OCI-M2 (cell line): ENCODE data around the gene SLC25A26.
"Not testable (repeated sequence)": the region's sequence is repeated elsewhere in the genome, so short reads cannot be mapped to it uniquely, and the experiment has no call there.

Experiments
- DNase-seq: peaks from one replicate; lab custom pipeline; 2025; ENCODE audit not compliant: unreplicated experiment; lab: John Stamatoyannopoulos, UW

SLC25A26 gene

GRCh38 chr3:66268864-66269263, 48.1 kb downstream of the SLC25A26 start:
- DNase-seq = no peak

- DNase-seq = no peak
These were observed 48.6 kb downstream of the SLC25A26 start for GRCh38 chr3:66269411-66269810.

GRCh38 chr3:66270288-66270687, 49.5 kb downstream of the SLC25A26 start:
- no peak for DNase-seq

GRCh38 chr3:66270701-66271100, 49.9 kb downstream of the SLC25A26 start:
- no peak for DNase-seq

GRCh38 chr3:66271231-66271630, 50.4 kb downstream of the SLC25A26 start:
- no peak for DNase-seq

GRCh38 chr3:66272016-66272415, 51.2 kb downstream of the SLC25A26 start:
- DNase-seq = no peak

- not testable (repeated sequence) for DNase-seq
These were observed 54.0 kb downstream of the SLC25A26 start for GRCh38 chr3:66274837-66275236.

GRCh38 chr3:66276705-66277274, 56.0 kb downstream of the SLC25A26 start:
- DNase-seq = no peak

- no peak for DNase-seq
These were observed 58.4 kb downstream of the SLC25A26 start for GRCh38 chr3:66279168-66279567.

- no peak for DNase-seq
These were observed 59.5 kb downstream of the SLC25A26 start for GRCh38 chr3:66280304-66280703.

GRCh38 chr3:66291922-66292321, 71.1 kb downstream of the SLC25A26 start:
- not testable (repeated sequence) for DNase-seq

- DNase-seq = no peak
These were observed 76.6 kb downstream of the SLC25A26 start for GRCh38 chr3:66297260-66297873.

- DNase-seq = no peak
These were observed 77.1 kb downstream of the SLC25A26 start for GRCh38 chr3:66297900-66298299.

- DNase-seq = no peak
These were observed 77.8 kb downstream of the SLC25A26 start for GRCh38 chr3:66298591-66298990.

GRCh38 chr3:66299085-66299484, 78.3 kb downstream of the SLC25A26 start:
- DNase-seq = not testable (repeated sequence)

GRCh38 chr3:66299891-66300290, 79.1 kb downstream of the SLC25A26 start:
- DNase-seq = no peak

- no peak for DNase-seq
These were observed 81.5 kb downstream of the SLC25A26 start for GRCh38 chr3:66302288-66302687.

- DNase-seq = no peak
These were observed 82.7 kb downstream of the SLC25A26 start for GRCh38 chr3:66303491-66303901.

- DNase-seq = no peak
These were observed 83.5 kb downstream of the SLC25A26 start for GRCh38 chr3:66304293-66304692.

GRCh38 chr3:66306086-66306485, 85.3 kb downstream of the SLC25A26 start:
- DNase-seq = not testable (repeated sequence)

GRCh38 chr3:66306991-66307390, 86.2 kb downstream of the SLC25A26 start:
- DNase-seq = not testable (repeated sequence)

GRCh38 chr3:66312039-66312438, 91.2 kb downstream of the SLC25A26 start:
- DNase-seq = no peak

GRCh38 chr3:66314455-66314854, 93.7 kb downstream of the SLC25A26 start:
- DNase-seq = no peak
